ENCODE results near the gene DEAF1. TPM values are rescaled to one million over a fixed set of nuclear protein-coding genes. Genes with fewer than 3 reads are reported as not detected.
A peak's percentile ranks its signal among the peaks of the same experiment; 100 is the strongest.

The DEAF1 gene
- total and polyA plus RNA-seq, 9 of the 15 experiments (the other 6 are each of a cell fraction or from before 2014, with no cell fraction given) = 2.0 to 69.1 (median 26.8) TPM

DNA sequence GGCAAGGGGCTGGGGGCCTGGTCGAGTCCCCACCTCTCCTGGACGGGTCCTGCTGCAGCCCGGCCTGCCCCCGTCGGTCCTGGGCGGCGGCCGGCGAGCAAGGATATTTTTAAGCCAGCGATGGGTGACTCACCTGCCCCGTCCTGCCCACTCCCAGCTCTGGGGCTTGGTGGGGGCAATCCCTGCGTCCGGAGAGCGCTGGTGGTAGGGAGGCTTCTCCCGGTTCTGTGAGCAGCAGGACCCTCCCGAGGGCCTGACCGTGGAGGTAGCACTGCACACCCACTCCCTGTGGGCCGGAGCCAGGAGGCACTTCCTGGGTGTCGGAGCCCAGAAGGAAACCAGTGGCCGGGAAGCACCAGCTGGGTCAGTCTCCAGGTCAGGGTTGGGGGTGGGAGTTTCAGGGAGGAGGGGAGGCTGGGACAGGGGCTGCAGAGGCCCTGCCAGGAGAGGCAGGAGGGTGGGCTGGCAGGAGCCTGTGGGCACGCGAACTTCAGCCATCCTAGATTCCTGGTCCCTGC is 11.5 kb upstream of the DEAF1 start:
- Histone ChIP-seq H3K4me3 (peak overlapping the region; percentile 39), H3K27me3 (ENCODE audit: control insufficient read depth in 2 of 2, insufficient read depth in 2 of 2, low read length in 2 of 2) (no peaks in the 10 kb centered on the region), H3K9me1 (ENCODE audit: control insufficient read depth, insufficient read depth, low read length) (no peaks in the 10 kb centered on the region), H3K4me2 (ENCODE audit: insufficient read depth, low read length) (peak overlapping the region; percentile 58), H3K79me2 (ENCODE audit: control insufficient read depth, insufficient read depth, low read length) (no peaks in the 10 kb centered on the region), H3K9me3 (replicated peaks; ENCODE audit: control insufficient read depth, insufficient read depth, low read depth, low read length) (no peaks in the 10 kb centered on the region), H3K27ac (ENCODE audit: extremely low read depth, low read depth, low read length) (no peak overlapping the region), H3K9ac (ENCODE audit: insufficient read depth in 1 of 2, low read depth in 2 of 2, low read length in 2 of 2) (peak overlapping the region; percentile 30 to 87; a peak in 3 of 4 replicates), H4K20me1 (replicated peaks; ENCODE audit: control insufficient read depth, insufficient read depth, low read length) (no peaks in the 10 kb centered on the region), H3K4me1 (replicated peaks in 1 of 2; ENCODE audit: control insufficient read depth in 2 of 2, insufficient read depth in 2 of 2, low read length in 2 of 2) (peaks cover 6 to 84% of the 10 kb centered on the region in 2 experiments), H3K36me3 (ENCODE audit: control insufficient read depth, insufficient read depth, low read length) (peaks cover 9% of the 10 kb centered on the region; the same call in 1 of the 3 replicates), H2AFZ (ENCODE audit: low read depth, low read length) (peak overlapping the region; percentile 77)
- in situ Hi-C loops (cut with MboI) (no loop called here), intact Hi-C loops (cut with micrococcal nuclease) (no loop called here)
- FAIRE-seq (no peak), DNase-seq (ENCODE audit: extremely low read depth in 1 of 4, low spot score in 3 of 4) (peak in 2 of 4 experiments; percentile 52 to 53), ATAC-seq (peak; percentile 14; the same call in 2 of the 3 replicates)
- BruUV-seq (replicated peaks) = no TSS peak
- WGBS (ENCODE audit: insufficient coverage, low coverage, missing lambda C conversion rate) = 18% methylated on average over 18 of the region's 22 CpGs
- CTCF ChIA-PET (ENCODE audit: low intra/inter-chr PET ratio) = no interaction called here
- POLR2A ChIA-PET = interaction anchor here (0.6 kb wide), 1 partner anchor 40 kb away, joined by 4 read pairs; no protein-coding TSS in a partner anchor
- TF ChIP-seq, protein P1, sequence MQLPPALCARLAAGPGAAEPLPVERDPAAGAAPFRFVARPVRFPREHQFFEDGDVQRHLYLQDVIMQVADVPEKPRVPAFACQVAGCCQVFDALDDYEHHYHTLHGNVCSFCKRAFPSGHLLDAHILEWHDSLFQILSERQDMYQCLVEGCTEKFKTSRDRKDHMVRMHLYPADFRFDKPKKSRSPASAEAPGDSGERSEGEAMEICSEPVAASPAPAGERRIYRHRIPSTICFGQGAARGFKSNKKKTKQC (CRISPR knock-in tag; IDR thresholded peaks at IDR 0.05) = no peak
- TF ChIP-seq, protein P2, sequence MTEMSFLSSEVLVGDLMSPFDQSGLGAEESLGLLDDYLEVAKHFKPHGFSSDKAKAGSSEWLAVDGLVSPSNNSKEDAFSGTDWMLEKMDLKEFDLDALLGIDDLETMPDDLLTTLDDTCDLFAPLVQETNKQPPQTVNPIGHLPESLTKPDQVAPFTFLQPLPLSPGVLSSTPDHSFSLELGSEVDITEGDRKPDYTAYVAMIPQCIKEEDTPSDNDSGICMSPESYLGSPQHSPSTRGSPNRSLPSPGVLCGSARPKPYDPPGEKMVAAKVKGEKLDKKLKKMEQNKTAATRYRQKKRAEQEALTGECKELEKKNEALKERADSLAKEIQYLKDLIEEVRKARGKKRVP (CRISPR knock-in tag; IDR thresholded peaks at IDR 0.05) = no peak
- TF ChIP-seq ZBTB17 (CRISPR knock-in tag; IDR thresholded peaks at IDR 0.05) (no peak), POLR2G (IDR thresholded peaks at IDR 0.05; ENCODE audit: low read depth, low read length) (peak; percentile 66), ZNF668 (CRISPR knock-in tag; IDR thresholded peaks at IDR 0.05) (no peak), ZNF263 (CRISPR knock-in tag; IDR thresholded peaks at IDR 0.05; ENCODE audit: borderline replicate concordance) (no peak), SRSF7 (optimal IDR thresholded peaks at IDR 0.05; ENCODE audit: low read depth, low read length) (no peak), JUND (IDR thresholded peaks at IDR 0.05; ENCODE audit: borderline replicate concordance, low read depth, low read length) (0 out of 2 replicates have a peak, but pooled peaks have one; percentile 37), JUND (tag; IDR thresholded peaks at IDR 0.05; ENCODE audit: borderline replicate concordance, low read depth, low read length) (no peak), ZNF239 (CRISPR knock-in tag; IDR thresholded peaks at IDR 0.05) (no peak), DPF2 (IDR thresholded peaks at IDR 0.05) (no peak), ZBTB7A (IDR thresholded peaks at IDR 0.05; ENCODE audit: borderline replicate concordance, control insufficient read depth, low read depth, low read length) (peak; percentile 15; the same call in 1 of the 2 replicates), CBFA2T3 (IDR thresholded peaks at IDR 0.05) (no peak), RAD21 (CRISPR knock-in tag; conservative IDR thresholded peaks at IDR 0.05 in 1 of 2, IDR thresholded peaks at IDR 0.05 in 1 of 2) (no peak), NR3C1 (CRISPR knock-in tag; IDR thresholded peaks at IDR 0.05) (no peak), CXXC5 (CRISPR knock-in tag; IDR thresholded peaks at IDR 0.05) (no peak), RBM25 (IDR thresholded peaks at IDR 0.05; ENCODE audit: low read depth, low read length, severe bottlenecking) (no peak), ZFX (CRISPR knock-in tag; IDR thresholded peaks at IDR 0.05) (peak; percentile 37; the same call in 1 of the 2 replicates)
- TF ChIP-seq, protein P3, sequence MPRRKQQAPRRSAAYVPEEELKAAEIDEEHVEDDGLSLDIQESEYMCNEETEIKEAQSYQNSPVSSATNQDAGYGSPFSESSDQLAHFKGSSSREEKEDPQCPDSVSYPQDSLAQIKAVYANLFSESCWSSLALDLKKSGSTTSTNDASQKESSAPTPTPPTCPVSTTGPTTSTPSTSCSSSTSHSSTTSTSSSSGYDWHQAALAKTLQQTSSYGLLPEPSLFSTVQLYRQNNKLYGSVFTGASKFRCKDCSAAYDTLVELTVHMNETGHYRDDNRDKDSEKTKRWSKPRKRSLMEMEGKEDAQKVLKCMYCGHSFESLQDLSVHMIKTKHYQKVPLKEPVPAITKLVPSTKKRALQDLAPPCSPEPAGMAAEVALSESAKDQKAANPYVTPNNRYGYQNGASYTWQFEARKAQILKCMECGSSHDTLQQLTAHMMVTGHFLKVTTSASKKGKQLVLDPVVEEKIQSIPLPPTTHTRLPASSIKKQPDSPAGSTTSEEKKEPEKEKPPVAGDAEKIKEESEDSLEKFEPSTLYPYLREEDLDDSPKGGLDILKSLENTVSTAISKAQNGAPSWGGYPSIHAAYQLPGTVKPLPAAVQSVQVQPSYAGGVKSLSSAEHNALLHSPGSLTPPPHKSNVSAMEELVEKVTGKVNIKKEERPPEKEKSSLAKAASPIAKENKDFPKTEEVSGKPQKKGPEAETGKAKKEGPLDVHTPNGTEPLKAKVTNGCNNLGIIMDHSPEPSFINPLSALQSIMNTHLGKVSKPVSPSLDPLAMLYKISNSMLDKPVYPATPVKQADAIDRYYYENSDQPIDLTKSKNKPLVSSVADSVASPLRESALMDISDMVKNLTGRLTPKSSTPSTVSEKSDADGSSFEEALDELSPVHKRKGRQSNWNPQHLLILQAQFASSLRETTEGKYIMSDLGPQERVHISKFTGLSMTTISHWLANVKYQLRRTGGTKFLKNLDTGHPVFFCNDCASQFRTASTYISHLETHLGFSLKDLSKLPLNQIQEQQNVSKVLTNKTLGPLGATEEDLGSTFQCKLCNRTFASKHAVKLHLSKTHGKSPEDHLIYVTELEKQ (CRISPR knock-in tag; IDR thresholded peaks at IDR 0.05) = no peak
